Putamen (tissue), 1 donor: Measurements from ENCODE around the gene TAF8.
A peak's percentile ranks its signal among the peaks of the same experiment; 100 is the strongest.
"Not testable (repeated sequence)": the region's sequence is repeated elsewhere in the genome, so short reads cannot be mapped to it uniquely, and the experiment has no call there.

Experiments used
- DNase-seq: peaks from one replicate; pipeline ENCODE4 v3.0.0-alpha.2; 2016; ENCODE audit warnings: low spot score

The TAF8 gene

GRCh38 chr6:42029062-42029685 lies 21.1 kb upstream of the TAF8 start:
- DNase-seq, result no peak

GRCh38 chr6:42029881-42030280 lies 20.4 kb upstream of the TAF8 start:
- DNase-seq, result no peak

GRCh38 chr6:42030585-42031506 lies 19.5 kb upstream of the TAF8 start:
- no peak for DNase-seq

- DNase-seq, result no peak
Observed at GRCh38 chr6:42032366-42032765, 18.0 kb upstream of the TAF8 start.

- DNase-seq, result not testable (repeated sequence)
Observed at GRCh38 chr6:42037669-42038068, 12.7 kb upstream of the TAF8 start.

GRCh38 chr6:42038163-42038562 lies 12.2 kb upstream of the TAF8 start:
- DNase-seq, result no peak

GRCh38 chr6:42038811-42039408 lies 11.4 kb upstream of the TAF8 start:
- no peak for DNase-seq

GRCh38 chr6:42040856-42041480 lies 9.4 kb upstream of the TAF8 start:
- DNase-seq, result no peak

GRCh38 chr6:42041481-42042053 lies 8.8 kb upstream of the TAF8 start:
- DNase-seq, result no peak

- DNase-seq, result no peak
Observed at GRCh38 chr6:42042108-42042507, 8.2 kb upstream of the TAF8 start.

GRCh38 chr6:42043787-42044475 lies 6.4 kb upstream of the TAF8 start:
- peak; percentile 87 for DNase-seq

GRCh38 chr6:42045538-42046460 lies 4.5 kb upstream of the TAF8 start:
- DNase-seq, result peak; percentile 63

GRCh38 chr6:42046464-42047212 lies 3.7 kb upstream of the TAF8 start:
- DNase-seq, result no peak

- no peak for DNase-seq
Observed at GRCh38 chr6:42047213-42047590, 3.1 kb upstream of the TAF8 start.

GRCh38 chr6:42047790-42048405 lies 2.4 kb upstream of the TAF8 start:
- no peak for DNase-seq

GRCh38 chr6:42049116-42049809 lies 1.1 kb upstream of the TAF8 start:
- DNase-seq, result no peak

GRCh38 chr6:42049948-42050296 lies 402 bp upstream of the TAF8 start:
- DNase-seq, result no peak

- DNase-seq, result no peak
Observed at GRCh38 chr6:42051268-42051653, 937 bp downstream of the TAF8 start.

GRCh38 chr6:42053601-42054000 lies 3.3 kb downstream of the TAF8 start:
- no peak for DNase-seq
